GM21737 (cell line): ENCODE data around the gene SLC22A23.

ENCODE experiments used
- ATAC-seq: cut with Tn5 transposase; IDR thresholded peaks from one replicate; pipeline ENCODE4 v1.9.1; 2021; ENCODE audit warnings: mild to moderate bottlenecking, moderate library complexity; ENCODE audit not compliant: unreplicated experiment

The SLC22A23 gene

DNA sequence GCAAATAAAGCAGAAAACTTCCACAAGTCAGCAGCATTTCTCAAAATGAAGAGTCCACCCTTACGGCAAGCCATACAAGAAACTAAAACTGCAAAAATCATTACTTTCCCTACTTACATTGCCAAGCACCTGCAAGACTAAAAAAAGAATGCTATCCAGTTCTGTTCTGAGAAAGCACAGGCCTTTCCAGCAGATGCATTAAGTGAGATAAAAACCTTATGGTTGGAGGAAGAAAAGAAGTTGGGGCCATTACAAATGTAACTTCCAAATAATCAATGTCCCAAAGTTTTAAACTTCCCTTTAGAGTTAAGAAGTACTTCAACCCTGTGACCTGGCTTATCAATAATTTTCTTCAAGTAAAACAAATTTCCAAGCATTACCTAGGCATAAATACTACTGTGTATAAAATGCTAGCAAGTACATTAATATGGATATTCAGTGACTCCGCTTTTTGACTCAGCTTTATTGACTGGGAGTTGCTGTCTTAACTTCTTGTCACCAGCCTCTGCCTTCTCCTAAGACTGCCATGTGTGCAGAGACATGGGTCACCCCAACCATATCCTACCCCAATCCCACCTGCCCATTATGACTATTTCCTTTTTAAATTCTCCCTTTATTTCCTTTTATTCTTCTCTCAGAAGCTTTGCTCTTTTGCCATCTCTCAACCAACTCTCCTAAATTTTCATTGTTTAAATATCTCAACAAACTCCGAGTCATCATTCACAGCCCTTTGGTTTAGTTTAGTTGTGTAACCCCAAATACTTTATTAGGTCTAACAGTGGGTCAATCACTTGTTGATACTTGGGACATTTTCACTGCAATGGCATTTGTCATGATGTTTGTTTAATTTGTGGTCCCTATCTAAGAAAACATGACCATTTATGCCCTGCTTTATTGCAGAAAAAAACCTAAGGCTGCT, 49.7 kb downstream of the SLC22A23 start:
- ATAC-seq: no peak

DNA sequence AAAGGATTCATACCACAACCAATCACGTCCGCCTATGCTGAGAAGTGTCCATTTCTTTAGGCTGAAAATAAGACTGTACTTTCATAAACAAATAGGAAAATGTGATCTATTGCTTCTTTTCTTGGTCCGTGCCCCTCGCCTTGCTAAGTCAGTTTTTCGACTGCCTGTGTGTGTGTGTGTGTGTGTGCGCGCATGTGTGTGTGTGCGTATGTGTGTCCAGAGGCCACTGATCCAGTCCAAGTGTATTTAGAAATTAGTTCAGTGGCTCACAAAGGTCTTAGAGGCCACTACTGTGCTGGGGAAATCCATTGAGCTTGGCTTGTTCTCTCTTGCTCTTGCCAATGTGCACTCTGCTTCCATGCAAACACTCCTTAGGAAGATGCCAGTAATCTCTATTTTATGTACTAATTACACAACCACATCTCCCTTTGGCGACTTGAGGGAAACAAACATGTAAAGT, 50.5 kb downstream of the SLC22A23 start:
- no peak for ATAC-seq

DNA sequence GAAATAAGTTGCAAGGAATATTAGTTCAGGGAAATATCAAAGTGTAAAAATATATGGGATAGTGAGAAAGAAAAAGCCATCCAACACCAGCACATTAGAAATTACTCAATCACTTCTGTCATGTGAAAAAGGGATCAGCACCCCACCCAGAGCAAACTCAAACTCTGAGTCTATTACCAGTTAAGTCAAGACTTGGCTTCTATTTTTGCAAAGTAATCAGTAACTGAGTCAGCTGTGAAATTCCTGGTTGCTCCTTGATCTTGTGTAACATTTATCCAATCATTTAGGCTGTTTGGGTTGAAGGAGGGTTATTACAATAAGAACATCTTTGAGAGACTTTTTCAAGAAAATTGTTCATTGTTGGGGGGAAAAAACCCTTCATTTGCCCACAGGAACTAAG, 51.2 kb downstream of the SLC22A23 start:
- ATAC-seq: no peak

DNA sequence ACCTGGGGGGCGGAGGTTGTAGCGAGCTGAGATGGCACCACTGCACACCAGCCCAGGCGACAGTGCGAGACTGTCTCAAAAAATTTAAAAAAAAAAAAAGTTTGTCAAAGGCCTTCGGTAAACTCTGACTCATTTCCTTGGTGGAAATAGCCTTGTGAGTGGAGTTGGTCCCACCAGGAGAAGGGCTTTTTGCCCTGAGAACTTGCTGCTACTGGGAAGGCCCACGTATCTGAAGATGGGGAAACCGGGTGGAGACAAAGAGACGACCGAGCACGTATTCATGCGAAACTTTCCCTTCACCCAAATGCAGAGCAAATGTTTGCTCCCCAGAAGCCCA, 51.7 kb downstream of the SLC22A23 start:
- no peak for ATAC-seq

DNA sequence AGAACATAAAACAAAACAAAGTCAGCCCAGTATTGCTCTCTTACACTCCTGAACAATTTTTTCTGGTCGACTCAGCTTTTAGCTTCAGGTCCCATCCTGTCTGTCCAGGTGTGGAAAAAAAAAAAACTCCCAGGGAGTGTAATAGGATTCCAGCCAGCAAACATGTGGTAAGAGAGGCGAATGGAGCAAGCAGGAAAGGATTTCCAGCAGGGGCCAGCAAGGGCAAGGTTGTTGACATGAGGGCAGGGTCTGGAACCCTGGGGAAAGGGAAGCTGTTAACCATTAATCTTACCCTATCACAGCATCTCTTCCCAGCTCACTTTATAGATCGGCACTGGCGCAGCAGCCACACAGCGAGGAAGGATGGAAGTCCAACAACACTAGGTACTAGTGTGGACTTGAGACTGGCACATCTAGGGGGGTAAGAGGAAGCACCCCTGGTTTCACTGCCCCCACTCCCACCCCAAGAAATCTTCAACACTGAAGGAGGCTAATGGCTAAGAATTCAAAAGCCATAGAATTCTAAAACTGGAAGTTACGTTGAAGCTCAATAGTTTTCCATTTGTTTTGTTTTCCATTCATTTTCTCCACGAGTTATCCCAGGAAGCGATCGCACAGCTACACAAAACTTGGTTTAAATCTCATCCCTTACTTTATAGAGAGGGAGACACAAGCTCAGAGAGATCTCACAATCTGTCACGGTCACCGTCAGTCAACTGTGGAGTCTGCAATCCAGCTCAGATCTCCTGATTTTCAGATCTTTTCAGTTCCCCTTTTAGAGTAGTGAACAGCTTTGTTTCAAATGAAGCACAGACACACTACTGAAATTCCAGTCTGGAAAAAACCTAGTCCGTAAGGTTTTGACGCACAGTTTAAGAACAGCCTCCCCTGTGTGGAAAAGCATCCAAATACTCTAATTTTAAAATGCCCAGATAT, 53.3 kb downstream of the SLC22A23 start:
- no peak for ATAC-seq

DNA sequence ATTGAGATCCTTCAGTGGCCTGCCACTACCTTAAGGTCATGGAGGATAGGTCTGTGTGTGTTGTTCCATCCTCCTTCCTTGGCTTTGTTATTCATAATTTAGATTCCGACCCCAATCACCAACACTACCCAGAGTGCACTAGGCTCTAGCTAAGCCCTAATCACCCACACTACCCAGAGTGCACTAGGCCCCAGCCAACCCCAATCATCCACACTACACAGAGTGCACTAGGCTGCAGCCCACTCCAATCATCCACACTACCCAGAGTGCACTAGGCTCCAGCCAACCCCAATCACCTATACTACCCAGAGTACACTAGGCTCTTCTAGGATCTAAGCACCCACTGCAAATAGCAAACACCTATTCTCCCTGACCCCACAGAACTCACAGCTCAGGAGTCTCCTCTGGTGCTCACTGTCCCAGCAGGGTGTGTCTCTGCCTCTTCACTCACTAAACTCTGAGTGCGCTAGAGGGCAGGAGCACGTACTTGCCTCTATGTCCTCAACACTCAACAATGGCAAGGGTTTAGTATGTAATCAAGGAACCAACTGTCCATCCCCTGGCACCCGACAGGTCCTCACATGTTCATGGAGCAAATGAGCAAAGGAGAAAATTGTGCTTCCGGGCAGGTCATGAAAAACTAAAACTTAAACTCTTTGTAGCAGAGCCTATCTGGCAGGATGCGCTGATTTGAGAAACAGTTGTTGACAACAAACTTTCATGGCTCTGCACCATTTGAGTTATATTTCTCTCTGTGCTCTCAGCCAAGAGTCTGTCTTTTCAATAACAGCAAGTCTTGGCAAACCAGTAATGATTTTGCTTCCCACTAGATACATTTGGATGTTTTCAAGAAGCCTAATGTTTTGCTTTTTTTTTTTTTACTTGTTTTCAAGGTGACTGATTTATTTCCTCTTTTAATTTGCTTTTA, 54.3 kb downstream of the SLC22A23 start:
- ATAC-seq: no peak

DNA sequence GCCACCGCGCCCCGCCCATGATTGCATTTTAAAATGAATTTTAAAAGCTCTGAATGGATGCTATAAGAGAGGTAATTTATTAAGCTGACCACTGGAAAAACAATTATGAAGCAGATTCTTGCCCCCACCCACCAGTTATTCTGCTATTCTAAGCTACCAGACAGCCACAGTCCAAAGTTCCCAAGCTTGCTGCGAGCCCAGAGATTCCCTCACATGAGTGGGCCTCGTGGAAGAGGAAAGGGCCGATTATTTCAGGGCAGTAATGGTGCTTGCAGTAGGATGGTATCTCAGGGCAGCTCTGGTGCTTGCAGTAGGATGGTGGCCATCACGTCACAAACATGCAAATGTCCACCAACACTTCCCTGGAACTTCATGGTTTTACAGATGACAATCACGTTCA, 56.7 kb downstream of the SLC22A23 start:
- no peak for ATAC-seq

DNA sequence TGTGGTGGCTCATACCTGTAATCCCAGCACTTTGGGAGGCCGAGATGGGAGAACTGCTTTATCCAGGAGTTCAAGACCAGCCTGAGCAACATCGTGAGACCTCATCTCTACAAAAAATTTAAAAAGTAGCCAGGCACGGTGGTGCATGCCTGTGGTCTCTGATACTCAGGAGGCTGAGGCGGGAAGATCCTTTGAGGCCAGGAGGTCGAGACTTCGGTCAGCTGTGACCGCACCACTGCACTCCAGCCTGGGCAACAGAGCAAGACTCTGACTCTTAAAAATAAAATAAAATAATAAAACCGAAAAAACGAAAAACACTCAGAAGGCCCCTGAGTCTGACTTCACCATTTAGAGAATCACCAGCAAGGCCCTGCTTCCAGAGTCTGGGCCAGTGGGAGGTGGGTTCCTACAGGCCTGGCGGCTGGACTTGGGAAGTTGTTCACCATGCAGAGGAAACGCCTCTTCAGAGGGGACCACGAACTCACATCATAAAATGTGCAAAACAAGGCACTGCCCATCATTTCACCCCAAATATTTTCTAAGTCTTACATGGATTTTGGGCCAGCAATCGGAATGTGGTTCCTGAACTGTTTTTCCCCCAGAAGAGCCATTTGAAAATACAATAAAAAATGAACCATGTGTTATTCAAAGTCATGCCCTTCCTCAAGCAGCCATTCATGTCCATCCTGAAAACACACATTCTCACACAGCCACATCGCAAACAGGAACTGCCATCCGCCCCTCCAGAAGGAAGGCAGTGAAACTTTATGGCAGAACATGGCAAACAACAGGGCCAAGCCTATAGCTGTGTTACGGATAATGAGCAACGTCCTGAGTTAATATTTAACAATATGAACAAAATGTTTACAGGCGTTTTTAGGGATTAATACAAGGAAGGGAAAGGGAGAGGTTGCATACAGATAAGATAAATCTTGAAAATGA, 57.8 kb downstream of the SLC22A23 start:
- ATAC-seq: no peak

DNA sequence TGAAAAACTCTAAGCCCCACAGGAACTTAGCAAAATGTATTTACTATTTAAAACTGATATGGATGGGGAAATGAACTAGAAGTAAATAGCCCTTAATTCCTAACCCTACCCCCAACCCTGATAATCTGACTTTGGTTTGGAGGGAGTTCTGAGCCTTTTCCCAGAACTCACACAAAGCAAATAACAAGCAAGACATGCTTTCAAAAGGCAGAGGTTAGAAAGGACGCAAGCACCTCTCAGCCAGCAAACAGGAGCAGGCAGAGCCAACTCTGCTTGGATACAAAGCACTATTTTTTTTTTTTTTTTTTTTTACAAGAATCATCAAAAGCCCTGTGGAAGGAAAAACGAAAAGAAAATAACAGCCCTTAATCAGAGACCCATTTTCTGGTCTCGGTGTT, 58.7 kb downstream of the SLC22A23 start:
- ATAC-seq: no peak

DNA sequence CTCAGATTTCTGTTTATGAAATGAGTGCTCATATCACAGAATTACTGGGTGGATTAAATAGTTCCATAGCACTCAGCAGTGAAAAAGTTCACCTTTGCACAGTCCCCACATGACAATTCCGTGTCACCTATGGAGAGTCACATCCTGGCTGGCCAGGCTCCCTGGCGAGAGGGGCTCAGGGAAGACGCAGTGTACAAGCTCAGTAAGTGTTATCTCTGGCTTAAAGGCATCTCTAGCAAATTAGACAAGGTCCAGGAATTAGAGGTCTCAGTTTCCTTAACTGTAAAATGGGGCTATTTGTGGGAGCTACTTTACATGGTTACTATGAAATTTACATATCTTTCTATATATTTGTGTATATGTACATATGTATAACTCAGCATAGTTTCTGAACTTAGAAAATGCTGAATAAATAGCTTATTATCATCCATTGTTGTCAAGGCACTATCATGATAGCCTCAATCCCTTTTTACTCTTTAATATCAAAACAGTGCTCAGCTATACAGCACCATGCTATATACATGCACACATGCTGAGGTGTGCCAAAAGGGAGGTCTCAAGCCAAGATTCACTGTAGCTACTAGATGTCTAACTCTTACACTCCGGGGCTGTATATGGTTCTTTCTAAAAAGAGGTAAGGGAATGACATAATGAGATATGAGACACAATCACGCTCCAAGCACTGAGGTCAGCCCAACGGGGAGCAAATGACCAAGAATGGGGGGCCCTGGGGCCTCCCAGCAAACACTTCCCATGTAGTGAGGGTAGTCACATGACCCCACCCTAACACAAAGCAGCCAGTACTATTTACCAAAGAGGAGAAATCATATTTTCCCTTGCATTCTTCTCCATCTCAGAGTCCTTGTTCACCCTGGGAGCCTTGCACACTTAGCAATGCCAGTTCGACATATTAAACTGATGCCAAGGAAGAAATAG, 59.4 kb downstream of the SLC22A23 start:
- no peak for ATAC-seq

DNA sequence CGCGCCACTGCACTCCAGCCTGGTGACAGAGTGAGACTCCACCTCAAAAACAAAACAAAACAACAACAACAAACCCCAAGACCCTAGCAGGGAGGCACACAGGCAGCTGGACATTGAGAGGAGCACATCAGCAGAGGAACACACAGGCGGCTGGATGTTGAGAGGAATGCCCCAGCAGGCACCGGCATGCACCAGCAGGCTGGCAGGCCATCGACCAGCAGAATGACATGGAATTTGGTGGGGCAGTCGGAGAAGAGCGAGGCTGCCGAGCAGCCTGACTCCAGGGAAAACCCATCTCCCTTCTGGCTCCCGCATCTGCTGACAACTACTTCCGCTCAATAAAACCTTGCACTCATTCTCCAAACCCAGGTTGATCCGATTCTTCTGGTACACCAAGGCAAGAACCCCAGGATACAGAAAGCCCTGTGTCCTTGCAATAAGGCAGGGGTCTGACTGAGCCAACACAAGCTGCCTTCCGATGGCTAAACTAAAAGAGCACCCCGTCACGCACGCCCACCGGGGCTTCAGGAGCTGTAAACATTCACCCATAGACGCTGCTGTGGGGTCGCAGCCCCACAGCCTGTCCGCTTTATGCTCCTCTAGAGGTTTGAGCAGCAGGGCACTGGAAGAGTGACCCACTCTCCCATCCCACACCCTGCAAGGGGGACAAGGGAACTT, 60.2 kb downstream of the SLC22A23 start:
- ATAC-seq: no peak

DNA sequence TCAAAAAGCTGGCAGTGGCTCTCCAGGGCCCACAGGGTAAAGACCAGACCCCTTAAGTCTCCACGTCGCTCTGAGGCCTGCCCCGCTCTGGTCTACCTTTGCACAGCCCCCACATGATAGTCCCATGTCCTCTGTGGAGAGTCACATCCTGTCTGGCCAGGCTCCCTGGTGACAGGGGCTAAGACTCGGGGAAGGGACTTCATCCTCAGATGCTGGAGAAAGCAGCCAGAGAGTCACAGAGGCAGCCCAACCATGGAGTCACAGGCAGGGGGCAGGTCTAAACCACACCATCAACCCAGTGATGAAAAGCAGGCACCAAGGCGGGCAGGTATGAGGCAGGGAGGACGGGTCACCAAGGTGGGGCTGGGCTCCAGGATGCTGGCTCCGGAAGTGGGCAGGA, 62.2 kb downstream of the SLC22A23 start:
- no peak for ATAC-seq

DNA sequence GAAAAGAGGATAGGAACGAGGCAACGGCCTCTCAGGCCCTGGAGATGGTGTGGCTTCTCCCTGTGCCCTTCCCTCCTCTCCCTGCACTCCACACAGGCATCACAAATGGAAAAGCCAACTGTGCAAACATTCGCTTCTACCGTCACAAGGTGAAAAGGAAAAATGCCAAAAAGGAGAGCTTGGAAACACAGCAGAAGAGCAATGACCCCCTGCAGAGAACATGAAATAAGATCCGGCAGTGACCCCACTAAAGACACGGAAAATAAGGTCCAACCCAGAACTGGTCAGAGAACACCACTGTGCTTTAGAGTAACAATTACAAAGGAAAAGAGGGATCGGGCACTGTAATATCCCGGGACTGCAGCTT, 63.0 kb downstream of the SLC22A23 start:
- ATAC-seq: no peak

DNA sequence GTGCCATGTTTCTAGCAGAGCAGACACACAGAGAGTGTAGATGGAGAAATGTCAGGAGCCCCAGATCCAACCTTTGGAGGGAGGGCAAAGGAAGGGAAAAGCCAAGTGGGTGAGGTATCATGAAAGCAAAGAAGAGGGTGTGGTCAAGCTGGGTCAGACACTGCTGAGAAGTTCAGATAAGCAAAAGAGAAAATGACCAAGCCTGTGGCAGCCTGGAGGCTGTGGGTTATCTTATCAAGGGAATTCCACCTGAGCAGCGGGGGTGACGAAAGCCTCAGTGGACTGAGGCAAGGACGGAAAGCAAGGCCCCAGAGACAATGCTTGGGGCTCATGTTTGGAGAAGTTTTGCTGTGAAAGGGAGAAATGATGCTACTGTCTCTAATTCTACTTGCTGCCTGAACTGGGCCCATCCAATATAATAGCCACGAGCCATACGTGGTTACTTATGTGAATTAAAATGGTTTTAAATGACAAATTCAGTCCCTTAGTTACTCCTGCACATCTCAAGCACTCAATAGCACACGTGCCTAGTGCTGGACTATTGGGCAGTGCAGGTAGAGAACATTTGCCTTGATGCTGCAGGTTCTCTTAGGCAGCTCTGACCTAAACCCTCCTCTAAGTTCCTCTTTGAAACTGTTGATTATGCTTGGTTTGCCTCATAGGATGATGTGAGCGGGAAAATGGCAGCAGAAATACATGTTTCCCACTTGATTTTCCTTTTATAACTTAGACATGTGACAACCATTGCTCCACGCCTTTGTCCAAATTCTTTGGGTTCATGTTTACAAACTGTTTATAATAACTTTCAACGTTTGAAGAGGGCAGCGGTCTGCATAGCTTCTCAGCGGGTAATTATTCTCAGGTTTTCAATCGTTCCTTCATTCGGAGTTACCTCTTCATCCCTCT, 63.7 kb downstream of the SLC22A23 start:
- no peak for ATAC-seq

DNA sequence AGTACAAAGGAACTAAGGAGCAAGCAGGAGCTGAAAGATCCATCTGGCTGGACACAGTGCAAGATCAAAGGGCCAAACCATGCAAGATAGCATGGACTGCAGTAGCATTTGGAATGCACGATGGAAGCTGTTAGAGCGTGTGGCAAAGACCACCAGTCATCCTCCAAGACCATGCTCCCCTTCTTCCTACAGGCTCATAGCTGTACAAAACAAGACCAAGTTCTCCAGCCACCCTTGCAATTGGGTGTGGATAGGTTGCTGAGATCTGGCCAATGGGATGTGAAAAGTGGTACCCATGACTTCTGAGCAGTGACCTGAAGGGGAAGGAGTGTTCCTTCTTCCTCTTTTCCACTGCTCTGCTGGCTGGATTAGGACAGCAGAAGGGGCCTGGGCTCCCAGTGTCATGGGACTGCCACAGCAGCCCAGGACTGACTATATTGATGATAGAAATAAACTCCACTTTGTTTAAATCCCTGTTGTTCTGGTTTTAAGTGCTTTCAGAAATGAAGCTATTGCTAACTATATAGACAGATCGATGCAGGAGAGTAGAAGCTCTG, 64.9 kb downstream of the SLC22A23 start:
- no peak for ATAC-seq

DNA sequence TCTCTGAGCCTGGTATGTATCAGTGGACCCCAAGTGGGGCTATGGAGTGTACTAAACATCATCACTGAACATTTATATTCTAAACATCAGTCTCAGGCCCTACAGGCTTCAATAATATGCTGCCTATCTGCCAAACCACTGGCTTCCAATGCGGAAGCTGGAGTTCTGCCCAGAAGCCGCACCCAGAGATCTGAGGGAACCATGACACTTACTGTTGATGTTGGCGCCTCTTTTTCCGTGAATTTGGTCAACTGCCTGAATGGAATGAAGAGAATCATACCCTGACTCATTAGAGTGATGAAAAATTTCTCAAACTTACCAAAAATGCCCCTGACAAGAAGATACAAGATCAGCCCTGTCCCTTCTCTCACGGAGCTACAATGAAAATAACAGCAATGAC, 66.2 kb downstream of the SLC22A23 start:
- no peak for ATAC-seq
